ENCODE results near the gene NSDHL.
A peak's percentile ranks its signal among the peaks of the same experiment; 100 is the strongest.
"Not testable (repeated sequence)": the region's sequence is repeated elsewhere in the genome, so short reads cannot be mapped to it uniquely, and the experiment has no call there.

Gene NSDHL

GRCh38 chrX:152821145-152821765, 9.6 kb upstream of the NSDHL start:
- Histone ChIP-seq H3K27ac (ENCODE audit: low read length) (no peak overlapping the region), H3K36me3 (ENCODE audit: control insufficient read depth in 1 of 2, insufficient read depth in 2 of 2, low read length in 2 of 2) (no peaks in the 10 kb centered on the region), H3K9me3 (ENCODE audit: control insufficient read depth in 1 of 2, low read length in 2 of 2) (no peaks in the 10 kb centered on the region), H3K27me3 (ENCODE audit: low read depth, low read length) (no peaks in the 10 kb centered on the region), H3K4me3 (ENCODE audit: low read depth in 1 of 2, low read length in 2 of 2) (no peak overlapping the region), H3K4me1 (ENCODE audit: control insufficient read depth in 1 of 2, insufficient read depth in 2 of 2, low read length in 2 of 2) (no peaks in the 10 kb centered on the region)

GRCh38 chrX:152822383-152823086, 8.3 kb upstream of the NSDHL start:
- H3K9me3 ChIP-seq (ENCODE audit: control insufficient read depth in 1 of 2, low read length in 2 of 2), result no peaks in the 10 kb centered on the region
- H3K4me3 ChIP-seq (ENCODE audit: low read depth in 1 of 2, low read length in 2 of 2), result no peak overlapping the region
- H3K27me3 ChIP-seq (ENCODE audit: low read depth, low read length), result no peaks in the 10 kb centered on the region
- H3K36me3 ChIP-seq (ENCODE audit: control insufficient read depth in 1 of 2, insufficient read depth in 2 of 2, low read length in 2 of 2), result peaks cover 0 to 2% of the 10 kb centered on the region in 2 donors
- no peak overlapping the region for H3K27ac ChIP-seq (ENCODE audit: low read length)
- H3K4me1 ChIP-seq (ENCODE audit: control insufficient read depth in 1 of 2, insufficient read depth in 2 of 2, low read length in 2 of 2), result no peaks in the 10 kb centered on the region

- peaks cover 0 to 13% of the 10 kb centered on the region in 2 donors for H3K36me3 ChIP-seq (ENCODE audit: control insufficient read depth in 1 of 2, insufficient read depth in 2 of 2, low read length in 2 of 2)
- no peak overlapping the region for H3K27ac ChIP-seq (ENCODE audit: low read length)
- no peak overlapping the region for H3K4me3 ChIP-seq (ENCODE audit: low read depth in 1 of 2, low read length in 2 of 2)
- H3K27me3 ChIP-seq (ENCODE audit: low read depth, low read length), result no peaks in the 10 kb centered on the region
- no peaks in the 10 kb centered on the region for H3K4me1 ChIP-seq (ENCODE audit: control insufficient read depth in 1 of 2, insufficient read depth in 2 of 2, low read length in 2 of 2)
- H3K9me3 ChIP-seq (ENCODE audit: control insufficient read depth in 1 of 2, low read length in 2 of 2), result no peaks in the 10 kb centered on the region
Measured at GRCh38 chrX:152823657-152824056, 7.2 kb upstream of the NSDHL start.

GRCh38 chrX:152824841-152825374, 6.0 kb upstream of the NSDHL start:
- Histone ChIP-seq H3K4me1 (ENCODE audit: control insufficient read depth in 1 of 2, insufficient read depth in 2 of 2, low read length in 2 of 2) (no peaks in the 10 kb centered on the region), H3K9me3 (ENCODE audit: control insufficient read depth in 1 of 2, low read length in 2 of 2) (no peaks in the 10 kb centered on the region), H3K4me3 (ENCODE audit: low read depth in 1 of 2, low read length in 2 of 2) (no peak overlapping the region), H3K27ac (ENCODE audit: low read length) (no peak overlapping the region), H3K36me3 (ENCODE audit: control insufficient read depth in 1 of 2, insufficient read depth in 2 of 2, low read length in 2 of 2) (peaks cover 0 to 15% of the 10 kb centered on the region in 2 donors), H3K27me3 (ENCODE audit: low read depth, low read length) (no peaks in the 10 kb centered on the region)

- Histone ChIP-seq H3K4me3 (ENCODE audit: low read depth in 1 of 2, low read length in 2 of 2) (peak overlapping the region; percentile 58 to 79), H3K4me1 (ENCODE audit: control insufficient read depth in 1 of 2, insufficient read depth in 2 of 2, low read length in 2 of 2) (peaks cover 0 to 15% of the 10 kb centered on the region in 2 donors), H3K36me3 (ENCODE audit: control insufficient read depth in 1 of 2, insufficient read depth in 2 of 2, low read length in 2 of 2) (peaks cover 6 to 15% of the 10 kb centered on the region in 2 donors), H3K27ac (ENCODE audit: low read length) (peak overlapping the region; percentile 33), H3K9me3 (ENCODE audit: control insufficient read depth in 1 of 2, low read length in 2 of 2) (no peaks in the 10 kb centered on the region), H3K27me3 (ENCODE audit: low read depth, low read length) (no peaks in the 10 kb centered on the region)
Measured at GRCh38 chrX:152831391-152831790, 528 bp downstream of the NSDHL start.

- Histone ChIP-seq H3K4me3 (ENCODE audit: low read depth in 1 of 2, low read length in 2 of 2) (no peak overlapping the region), H3K27ac (ENCODE audit: low read length) (no peak overlapping the region), H3K4me1 (ENCODE audit: control insufficient read depth in 1 of 2, insufficient read depth in 2 of 2, low read length in 2 of 2) (peaks cover 0 to 15% of the 10 kb centered on the region in 2 donors), H3K36me3 (ENCODE audit: control insufficient read depth in 1 of 2, insufficient read depth in 2 of 2, low read length in 2 of 2) (peaks cover 6 to 13% of the 10 kb centered on the region in 2 donors), H3K27me3 (ENCODE audit: low read depth, low read length) (no peaks in the 10 kb centered on the region), H3K9me3 (ENCODE audit: control insufficient read depth in 1 of 2, low read length in 2 of 2) (no peaks in the 10 kb centered on the region)
Measured at GRCh38 chrX:152832520-152832919, 1.7 kb downstream of the NSDHL start.

- Histone ChIP-seq H3K27ac (ENCODE audit: low read length) (no peak overlapping the region), H3K27me3 (ENCODE audit: low read depth, low read length) (no peaks in the 10 kb centered on the region), H3K4me3 (ENCODE audit: low read depth in 1 of 2, low read length in 2 of 2) (no peak overlapping the region), H3K9me3 (ENCODE audit: control insufficient read depth in 1 of 2, low read length in 2 of 2) (no peaks in the 10 kb centered on the region), H3K36me3 (ENCODE audit: control insufficient read depth in 1 of 2, insufficient read depth in 2 of 2, low read length in 2 of 2) (peaks cover 5 to 6% of the 10 kb centered on the region in 2 donors), H3K4me1 (ENCODE audit: control insufficient read depth in 1 of 2, insufficient read depth in 2 of 2, low read length in 2 of 2) (peaks cover 0 to 15% of the 10 kb centered on the region in 2 donors)
Measured at GRCh38 chrX:152833378-152833777, 2.5 kb downstream of the NSDHL start.

GRCh38 chrX:152835470-152835869, 4.6 kb downstream of the NSDHL start:
- H3K9me3 ChIP-seq (ENCODE audit: control insufficient read depth in 1 of 2, low read length in 2 of 2); H3K4me3 ChIP-seq (ENCODE audit: low read depth in 1 of 2, low read length in 2 of 2); H3K27ac ChIP-seq (ENCODE audit: low read length); H3K27me3 ChIP-seq (ENCODE audit: low read depth, low read length); H3K36me3 ChIP-seq (ENCODE audit: control insufficient read depth in 1 of 2, insufficient read depth in 2 of 2, low read length in 2 of 2): not testable (repeated sequence)
- peaks cover 0 to 15% of the 10 kb centered on the region in 2 donors for H3K4me1 ChIP-seq (ENCODE audit: control insufficient read depth in 1 of 2, insufficient read depth in 2 of 2, low read length in 2 of 2)

GRCh38 chrX:152842772-152843338, 12.0 kb downstream of the NSDHL start:
- Histone ChIP-seq H3K4me3 (ENCODE audit: low read depth in 1 of 2, low read length in 2 of 2) (no peak overlapping the region), H3K36me3 (ENCODE audit: control insufficient read depth in 1 of 2, insufficient read depth in 2 of 2, low read length in 2 of 2) (peaks cover 6 to 7% of the 10 kb centered on the region in 2 donors), H3K4me1 (ENCODE audit: control insufficient read depth in 1 of 2, insufficient read depth in 2 of 2, low read length in 2 of 2) (peaks cover 0 to 4% of the 10 kb centered on the region in 2 donors), H3K27me3 (ENCODE audit: low read depth, low read length) (no peaks in the 10 kb centered on the region), H3K9me3 (ENCODE audit: control insufficient read depth in 1 of 2, low read length in 2 of 2) (no peaks in the 10 kb centered on the region), H3K27ac (ENCODE audit: low read length) (no peak overlapping the region)

- Histone ChIP-seq H3K4me3 (ENCODE audit: low read depth in 1 of 2, low read length in 2 of 2) (no peak overlapping the region), H3K36me3 (ENCODE audit: control insufficient read depth in 1 of 2, insufficient read depth in 2 of 2, low read length in 2 of 2) (peaks cover 6 to 11% of the 10 kb centered on the region in 2 donors), H3K27ac (ENCODE audit: low read length) (no peak overlapping the region), H3K4me1 (ENCODE audit: control insufficient read depth in 1 of 2, insufficient read depth in 2 of 2, low read length in 2 of 2) (peaks cover 0 to 4% of the 10 kb centered on the region in 2 donors), H3K27me3 (ENCODE audit: low read depth, low read length) (no peaks in the 10 kb centered on the region), H3K9me3 (ENCODE audit: control insufficient read depth in 1 of 2, low read length in 2 of 2) (no peaks in the 10 kb centered on the region)
Measured at GRCh38 chrX:152843852-152844251, 13.0 kb downstream of the NSDHL start.

- no peak overlapping the region for H3K4me3 ChIP-seq (ENCODE audit: low read depth in 1 of 2, low read length in 2 of 2)
- no peaks in the 10 kb centered on the region for H3K27me3 ChIP-seq (ENCODE audit: low read depth, low read length)
- H3K27ac ChIP-seq (ENCODE audit: low read length), result no peak overlapping the region
- peaks cover 0 to 4% of the 10 kb centered on the region in 2 donors for H3K4me1 ChIP-seq (ENCODE audit: control insufficient read depth in 1 of 2, insufficient read depth in 2 of 2, low read length in 2 of 2)
- no peaks in the 10 kb centered on the region for H3K9me3 ChIP-seq (ENCODE audit: control insufficient read depth in 1 of 2, low read length in 2 of 2)
- peaks cover 7 to 12% of the 10 kb centered on the region in 2 donors for H3K36me3 ChIP-seq (ENCODE audit: control insufficient read depth in 1 of 2, insufficient read depth in 2 of 2, low read length in 2 of 2)
Measured at GRCh38 chrX:152844256-152844655, 13.4 kb downstream of the NSDHL start.

Data from muscle layer of duodenum (tissue), 2 donors.